RPMI8226 (cell line): ENCODE measurements around the gene PCDHGC5.

Source experiments
- DNase-seq: peaks from one replicate; pipeline ENCODE4 v3.0.0-alpha.2; 2015

PCDHGC5 gene

GRCh38 chr5:141491323-141492167, 2.7 kb downstream of the PCDHGC5 start:
- no peak for DNase-seq

- DNase-seq: no peak
Measured at GRCh38 chr5:141492168-141492885, 3.4 kb downstream of the PCDHGC5 start.

- no peak for DNase-seq
Measured at GRCh38 chr5:141493500-141494422, 4.9 kb downstream of the PCDHGC5 start.

- DNase-seq: no peak
Measured at GRCh38 chr5:141494761-141495452, 6.0 kb downstream of the PCDHGC5 start.

GRCh38 chr5:141495453-141495811, 6.6 kb downstream of the PCDHGC5 start:
- no peak for DNase-seq

- DNase-seq: no peak
Measured at GRCh38 chr5:141496038-141496437, 7.2 kb downstream of the PCDHGC5 start.

GRCh38 chr5:141501761-141502160, 12.9 kb downstream of the PCDHGC5 start:
- DNase-seq: no peak

- DNase-seq: no peak
Measured at GRCh38 chr5:141503681-141504080, 14.8 kb downstream of the PCDHGC5 start.

GRCh38 chr5:141504216-141504615, 15.3 kb downstream of the PCDHGC5 start:
- DNase-seq: no peak

GRCh38 chr5:141506381-141507155, 17.7 kb downstream of the PCDHGC5 start:
- DNase-seq: peak; percentile 41

GRCh38 chr5:141507387-141508091, 18.7 kb downstream of the PCDHGC5 start:
- DNase-seq: peak; percentile 82

- no peak for DNase-seq
Measured at GRCh38 chr5:141508440-141508797, 19.5 kb downstream of the PCDHGC5 start.

GRCh38 chr5:141508798-141509611, 20.1 kb downstream of the PCDHGC5 start:
- DNase-seq: no peak

- no peak for DNase-seq
Measured at GRCh38 chr5:141510160-141510559, 21.3 kb downstream of the PCDHGC5 start.

- DNase-seq: no peak
Measured at GRCh38 chr5:141510850-141511601, 22.1 kb downstream of the PCDHGC5 start.

- no peak for DNase-seq
Measured at GRCh38 chr5:141511771-141512325, 23.0 kb downstream of the PCDHGC5 start.

- peak; percentile 84 for DNase-seq
Measured at GRCh38 chr5:141512390-141512910, 23.6 kb downstream of the PCDHGC5 start.

- no peak for DNase-seq
Measured at GRCh38 chr5:141512911-141513626, 24.2 kb downstream of the PCDHGC5 start.
